Stimulated activated CD4-positive, alpha-beta T cell treated with anti-CD3 and anti-CD28 coated beads, Interleukin-1b, Interleukin-23, amount 100 ng/mL, for 24 hours (primary cell): Measurements from ENCODE around the gene ZMIZ1.

Experiments used
- DNase-seq, 4 experiments: peaks; one replicate each; pipeline ENCODE4 v3.0.0-alpha.2; 2020; ENCODE audit warnings: low read depth in 4 of 4, low spot score in 1 of 4

Gene ZMIZ1

GRCh38 chr10:79136236-79137005 is 67.7 kb downstream of the ZMIZ1 start:
- no peak for DNase-seq

GRCh38 chr10:79137300-79137756 is 68.6 kb downstream of the ZMIZ1 start:
- DNase-seq: no peak

- no peak for DNase-seq
Measured at GRCh38 chr10:79137826-79138225, 69.1 kb downstream of the ZMIZ1 start.

- no peak for DNase-seq
Measured at GRCh38 chr10:79138449-79139123, 69.8 kb downstream of the ZMIZ1 start.

GRCh38 chr10:79139124-79139835 is 70.5 kb downstream of the ZMIZ1 start:
- no peak for DNase-seq

- no peak for DNase-seq
Measured at GRCh38 chr10:79140085-79140793, 71.5 kb downstream of the ZMIZ1 start.

GRCh38 chr10:79140855-79141254 is 72.1 kb downstream of the ZMIZ1 start:
- DNase-seq: no peak

- DNase-seq: no peak
Measured at GRCh38 chr10:79142064-79142491, 73.3 kb downstream of the ZMIZ1 start.

- no peak for DNase-seq
Measured at GRCh38 chr10:79142522-79143309, 74.0 kb downstream of the ZMIZ1 start.

- no peak for DNase-seq
Measured at GRCh38 chr10:79143879-79144278, 75.1 kb downstream of the ZMIZ1 start.

- no peak for DNase-seq
Measured at GRCh38 chr10:79144351-79145173, 75.8 kb downstream of the ZMIZ1 start.

- DNase-seq: no peak
Measured at GRCh38 chr10:79145174-79145483, 76.4 kb downstream of the ZMIZ1 start.

GRCh38 chr10:79145517-79146470 is 77.0 kb downstream of the ZMIZ1 start:
- no peak for DNase-seq

- no peak for DNase-seq
Measured at GRCh38 chr10:79146611-79147130, 77.9 kb downstream of the ZMIZ1 start.

- no peak for DNase-seq
Measured at GRCh38 chr10:79147306-79147705, 78.5 kb downstream of the ZMIZ1 start.

- DNase-seq: no peak
Measured at GRCh38 chr10:79147796-79148451, 79.2 kb downstream of the ZMIZ1 start.

- DNase-seq: no peak
Measured at GRCh38 chr10:79148452-79149344, 79.9 kb downstream of the ZMIZ1 start.
